Glomerular visceral epithelial cell (primary cell): ENCODE data around the gene YPEL3.

ENCODE experiments used
- DNase-seq: peaks from one replicate; pipeline ENCODE4 v3.0.0-alpha.2; 2016; ENCODE audit errors: extremely low spot score

Gene YPEL3

GRCh38 chr16:30049871-30050270 is 46.1 kb downstream of the YPEL3 start:
- DNase-seq: no peak

- DNase-seq: no peak
Measured at GRCh38 chr16:30046588-30046987, 49.4 kb downstream of the YPEL3 start.

DNA sequence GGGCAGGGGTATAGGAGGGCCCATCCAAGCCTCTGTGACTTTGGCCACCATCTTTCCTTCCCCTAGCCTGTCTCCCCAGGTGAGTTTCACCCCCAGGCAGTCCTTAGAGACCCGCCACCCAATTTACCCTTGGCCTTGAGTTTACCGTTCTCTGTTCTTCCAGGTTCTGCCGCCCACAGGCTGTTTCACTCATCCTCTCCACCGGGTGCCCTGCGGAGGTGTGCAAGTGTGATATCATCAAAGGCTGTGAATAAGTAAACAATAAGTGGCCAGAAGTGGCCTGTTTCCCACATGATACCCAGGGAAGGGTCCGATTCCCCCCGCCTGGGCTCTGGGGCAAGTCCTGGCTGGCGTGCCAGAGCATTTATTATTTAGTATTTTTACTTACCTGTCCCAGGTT is 49.8 kb downstream of the YPEL3 start:
- DNase-seq: no peak
